Stomach (tissue), 4 donors: Measurements from ENCODE around the gene BMP7.

ENCODE experiments used
- CTCF ChIP-seq, 7 experiments: fragments of 450-650 bp in 4 of 7; fragments of 200-600 bp in 3 of 7; sonication (generic) in 3 of 7; IDR thresholded peaks; one replicate each; pipeline ENCODE4 v1.5.1; 2016 to 2019; ENCODE audit warnings: antibody characterized with exemption in 7 of 7, control low read depth in 2 of 7, mild to moderate bottlenecking in 1 of 7
- POLR2AphosphoS5 ChIP-seq, 3 donors: sonication (generic); formaldehyde crosslinking; IDR thresholded peaks; one replicate each; pipeline ENCODE4 v1.6.1; 2016; ENCODE audit warnings: antibody characterized with exemption in 3 of 3

- no peak for TF ChIP-seq CTCF (IDR thresholded peaks at IDR 0.05)
- TF ChIP-seq POLR2AphosphoS5 (IDR thresholded peaks at IDR 0.05), result no peak
Measured at GRCh38 chr20:57141492-57141891, 124.9 kb downstream of the BMP7 start.
